Gastroesophageal sphincter (tissue), 4 donors: ENCODE data around the gene CCDC121. TPM values are rescaled to one million over a fixed set of nuclear protein-coding genes. Genes with fewer than 3 reads are reported as not detected.

Source experiments
- ATAC-seq: fragments of 150-250 bp; one replicate; pipeline ENCODE4 v1.9.1; 2016; ENCODE audit warnings: mild to moderate bottlenecking, moderate library complexity
- H3K27ac ChIP-seq, 4 donors: fragments of 200-600 bp; sonication (generic) in 3 of 4; 1 replicate in 3 of 4; 2 replicates in 1 of 4; pipeline ENCODE4 v1.5.1; 2016 to 2019
- H3K27me3 ChIP-seq: fragments of 200-600 bp; sonication (generic); one replicate; pipeline ENCODE4 v1.5.1; 2019
- H3K36me3 ChIP-seq, 2 donors: fragments of 200-600 bp; sonication (generic); one replicate each; pipeline ENCODE4 v1.5.1; 2019; ENCODE audit warnings: control low read depth in 1 of 2
- H3K4me1 ChIP-seq, 3 donors: fragments of 200-600 bp; sonication (generic); 1 replicate in 2 of 3; 2 replicates in 1 of 3; pipeline ENCODE4 v1.5.1; 2016 to 2019; ENCODE audit warnings: control low read depth in 2 of 3
- H3K4me3 ChIP-seq, 2 donors: fragments of 200-600 bp; sonication (generic); one replicate each; pipeline ENCODE4 v1.5.1; 2019; ENCODE audit warnings: mild to moderate bottlenecking in 1 of 2, moderate library complexity in 1 of 2
- H3K9me3 ChIP-seq, 3 donors: fragments of 200-600 bp; sonication (generic); one replicate each; pipeline ENCODE4 v1.5.1; 2017 to 2019; ENCODE audit warnings: control low read depth in 2 of 3
- CTCF ChIP-seq, 4 experiments: fragments of 200-600 bp in 2 of 4; fragments of 450-650 bp in 2 of 4; sonication (generic) in 1 of 4; IDR thresholded peaks; one replicate each; pipeline ENCODE4 v1.5.1; 2017 to 2019; ENCODE audit warnings: antibody characterized with exemption in 4 of 4, mild to moderate bottlenecking in 2 of 4, moderate library complexity in 2 of 4
- EP300 ChIP-seq: sonication (generic); formaldehyde crosslinking; IDR thresholded peaks from one replicate; pipeline ENCODE4 v1.6.1; 2017; ENCODE audit warnings: antibody characterized with exemption, mild to moderate bottlenecking
- POLR2A ChIP-seq, 2 donors: fragments of 450-650 bp; IDR thresholded peaks; one replicate each; pipeline ENCODE4 v1.6.1; 2017; ENCODE audit warnings: antibody characterized with exemption in 2 of 2, mild to moderate bottlenecking in 2 of 2, moderate library complexity in 1 of 2
- POLR2AphosphoS5 ChIP-seq: sonication (generic); formaldehyde crosslinking; IDR thresholded peaks from one replicate; pipeline ENCODE4 v1.6.1; 2017; ENCODE audit warnings: antibody characterized with exemption
- whole genome bisulfite sequencing, 2 donors: methylation state at CpG; one replicate each; pipeline ENCODE4 v1.1.5; 2018; ENCODE audit warnings: low coverage in 1 of 2; 5-methylcytosine and 5-hydroxymethylcytosine counted together
- total RNA-seq, 4 donors: library from RNA; depleted of rRNA; stranded (reverse); fragments of >200 nt; gene quantifications; one replicate each; pipeline ENCODE4 v1.1.0, GENCODE V29; 2016

The CCDC121 gene, protein sequence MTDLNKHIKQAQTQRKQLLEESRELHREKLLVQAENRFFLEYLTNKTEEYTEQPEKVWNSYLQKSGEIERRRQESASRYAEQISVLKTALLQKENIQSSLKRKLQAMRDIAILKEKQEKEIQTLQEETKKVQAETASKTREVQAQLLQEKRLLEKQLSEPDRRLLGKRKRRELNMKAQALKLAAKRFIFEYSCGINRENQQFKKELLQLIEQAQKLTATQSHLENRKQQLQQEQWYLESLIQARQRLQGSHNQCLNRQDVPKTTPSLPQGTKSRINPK
- total RNA-seq: 10 to 100 TPM in 1 of 4 donors, 1 to 10 TPM in 3; 3.1 to 14.0 (median 5.0) TPM

- peak; percentile 96 for ATAC-seq
- H3K36me3 ChIP-seq: peaks cover 2 to 46% of the 10 kb centered on the region in 2 donors
- WGBS, 2 donors: 0 to 3% methylated on average over 5 to 13 of the region's 44 CpGs
- peak within 1 kb of the TSS; percentile 18 to 81 (median 74) for H3K27ac ChIP-seq
- H3K27me3 ChIP-seq: no peaks in the 10 kb centered on the region
- peak within 1 kb of the TSS; percentile 73 to 78 for H3K4me3 ChIP-seq
- TF ChIP-seq POLR2AphosphoS5: peak; percentile 70
- TF ChIP-seq EP300: no peak
- peak in 1 of 2 donors; percentile 43 for TF ChIP-seq POLR2A (IDR thresholded peaks at IDR 0.05)
- TF ChIP-seq CTCF (IDR thresholded peaks at IDR 0.05): no peak
- H3K4me1 ChIP-seq: peaks cover 0 to 26% (median 14%) of the 10 kb centered on the region in 3 donors
- H3K9me3 ChIP-seq: no peaks in the 10 kb centered on the region
These were observed at the start of gene CCDC121, which contains the start of gene GPN1 for GRCh38 chr2:27628767-27629709. TSS of gene CCDC121 (minus strand) at chr2:27629012. CDS start at chr2:27627799, 1,213 bp downstream. TSS of gene GPN1 (plus strand) at chr2:27629050. CDS start at chr2:27629059, 9 bp downstream.

DNA sequence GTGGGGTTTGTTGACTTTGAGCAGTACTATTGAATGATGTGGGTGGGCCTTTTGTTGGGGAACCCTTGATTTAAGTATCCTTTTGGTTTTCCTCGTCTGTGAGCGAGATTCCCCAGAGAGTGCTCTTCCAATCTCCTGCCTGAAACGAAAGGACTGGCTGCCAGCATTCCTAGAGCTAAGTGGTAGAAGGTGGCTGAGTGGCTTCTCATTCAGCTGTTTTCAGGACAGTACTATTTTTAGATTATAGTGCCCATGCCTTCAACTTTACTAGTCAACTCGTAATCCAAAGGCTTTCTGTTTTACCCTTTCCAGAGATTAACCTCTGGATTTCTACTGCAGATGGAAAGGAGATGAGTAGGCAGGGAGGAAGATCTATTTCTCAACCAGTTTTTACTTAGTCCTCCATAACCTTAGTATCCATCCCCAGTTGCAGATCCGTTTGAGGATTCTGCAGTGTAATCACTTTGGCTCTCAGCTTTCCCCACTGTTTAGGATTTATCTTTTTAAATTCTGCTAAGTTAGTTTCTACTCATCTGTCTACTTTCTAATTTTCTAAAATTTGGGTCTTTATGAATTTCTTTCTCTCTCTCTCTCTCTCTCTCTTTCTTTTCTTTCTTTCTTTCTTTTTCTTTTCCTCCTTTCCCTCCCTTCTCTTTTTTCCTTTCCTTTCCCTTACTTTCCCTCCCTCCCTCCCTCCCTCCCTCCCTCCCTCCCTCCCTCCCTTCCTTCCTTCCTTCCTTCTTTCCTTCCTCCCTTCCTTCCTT is 44.1 kb upstream of the CCDC121 start:
- TF ChIP-seq POLR2A (IDR thresholded peaks at IDR 0.05) (no peak), POLR2AphosphoS5 (no peak)
- Histone ChIP-seq H3K36me3 (peaks cover 15 to 96% of the 10 kb centered on the region in 2 donors), H3K4me3 (no peak overlapping the region), H3K27ac (no peak overlapping the region), H3K4me1 (no peaks in the 10 kb centered on the region), H3K27me3 (no peaks in the 10 kb centered on the region), H3K9me3 (no peaks in the 10 kb centered on the region)
- 68 to 85% methylated on average over 4 to 5 of the region's 5 CpGs for WGBS, 2 donors
- ATAC-seq: no peak

- Histone ChIP-seq H3K4me1 (peaks cover 0 to 8% (median 0%) of the 10 kb centered on the region in 3 donors), H3K4me3 (no peak overlapping the region), H3K36me3 (peaks cover 12 to 95% of the 10 kb centered on the region in 2 donors), H3K27ac (no peak overlapping the region), H3K9me3 (no peaks in the 10 kb centered on the region), H3K27me3 (no peaks in the 10 kb centered on the region)
- 71 to 77% methylated on average over 1 to 4 of the region's 4 CpGs for WGBS, 2 donors
- TF ChIP-seq CTCF (IDR thresholded peaks at IDR 0.05): no peak
- no peak for TF ChIP-seq POLR2A (IDR thresholded peaks at IDR 0.05)
- TF ChIP-seq EP300: no peak
- TF ChIP-seq POLR2AphosphoS5: no peak
- ATAC-seq: no peak
These were observed 42.4 kb upstream of the CCDC121 start for GRCh38 chr2:27671235-27671634.

DNA sequence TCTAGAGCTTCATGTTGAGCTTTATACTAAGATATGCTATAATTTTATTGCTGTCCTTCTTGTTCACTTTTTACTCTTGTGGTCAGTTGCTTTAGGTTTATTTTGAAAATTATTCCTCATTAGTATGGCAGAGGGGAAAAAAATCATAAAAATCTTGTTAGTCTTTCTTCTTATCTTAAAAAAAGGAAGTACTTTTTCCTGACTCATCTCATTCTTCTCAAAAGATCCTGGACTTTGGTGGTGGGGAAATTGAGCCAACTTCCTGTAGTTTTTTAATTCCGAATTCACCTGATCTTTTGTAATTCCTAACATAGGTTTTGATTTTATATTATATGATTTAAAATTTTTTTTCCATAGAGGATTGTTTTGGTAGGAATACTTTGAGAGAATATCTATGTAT is 38.6 kb upstream of the CCDC121 start:
- TF ChIP-seq POLR2AphosphoS5 (no peak), POLR2A (IDR thresholded peaks at IDR 0.05) (no peak), CTCF (IDR thresholded peaks at IDR 0.05) (no peak), EP300 (no peak)
- peaks cover 6 to 59% of the 10 kb centered on the region in 2 donors for H3K36me3 ChIP-seq
- H3K9me3 ChIP-seq: no peaks in the 10 kb centered on the region
- no peak for ATAC-seq
- H3K27ac ChIP-seq: no peak overlapping the region
- WGBS, 2 donors: 56 to 74% methylated on average over 1 of the region's 1 CpG
- peaks cover 3 to 35% (median 10%) of the 10 kb centered on the region in 3 donors for H3K4me1 ChIP-seq
- no peaks in the 10 kb centered on the region for H3K27me3 ChIP-seq
- no peak overlapping the region for H3K4me3 ChIP-seq
